ENCODE results near the gene SCNN1A. TPM values are rescaled to one million over a fixed set of nuclear protein-coding genes. Genes with fewer than 3 reads are reported as not detected.

SCNN1A gene
- total RNA-seq, 6 donors from 2014 or later = 153 to 594 (median 346) TPM

- Histone ChIP-seq H3K36me3 (peaks cover 0 to 44% (median 28%) of the 10 kb centered on the region in 4 donors), H3K27me3 (no peaks in the 10 kb centered on the region), H3K4me3 (no peak overlapping the region), H3K27ac (peak overlapping the region in 1 of 4 donors; percentile 50), H3K4me1 (peaks cover 11 to 29% (median 15%) of the 10 kb centered on the region in 4 donors), H3K9me3 (no peaks in the 10 kb centered on the region)
- TF ChIP-seq EP300 (IDR thresholded peaks at IDR 0.05) (no peak), CTCF (IDR thresholded peaks at IDR 0.05) (no peak), POLR2AphosphoS5 (IDR thresholded peaks at IDR 0.05) (no peak), POLR2A (IDR thresholded peaks at IDR 0.05) (no peak)
- 85 to 86% methylated on average over 5 to 7 of the region's 7 CpGs for whole genome bisulfite sequencing, 2 donors
- DNase-seq = no peak
- no peak for ATAC-seq (ENCODE audit: low FRiP score in 2 of 2)
These were observed 17.7 kb upstream of the SCNN1A start for GRCh38 chr12:6393109-6393508.

- Histone ChIP-seq H3K9me3 (no peaks in the 10 kb centered on the region), H3K4me1 (peaks cover 11 to 35% (median 18%) of the 10 kb centered on the region in 4 donors), H3K27me3 (no peaks in the 10 kb centered on the region), H3K27ac (peak overlapping the region in 3 of 4 donors; percentile 50 to 67 (median 59)), H3K4me3 (no peak overlapping the region), H3K36me3 (peaks cover 0 to 50% (median 33%) of the 10 kb centered on the region in 4 donors)
- 20 to 26% methylated on average over 6 of the region's 6 CpGs for WGBS, 2 donors
- ATAC-seq (ENCODE audit: low FRiP score in 2 of 2) (peak; percentile 48 to 77), DNase-seq (peak in 1 of 2 donors; percentile 83)
- TF ChIP-seq EP300 (IDR thresholded peaks at IDR 0.05) = no peak
- no peak for TF ChIP-seq POLR2AphosphoS5 (IDR thresholded peaks at IDR 0.05)
- no peak for TF ChIP-seq CTCF (IDR thresholded peaks at IDR 0.05)
- TF ChIP-seq POLR2A (IDR thresholded peaks at IDR 0.05) = peak in 2 of 4 donors; percentile 12 to 23
These were observed 17.1 kb upstream of the SCNN1A start for GRCh38 chr12:6392504-6392903.

GRCh38 chr12:6391013-6391412 lies 15.7 kb upstream of the SCNN1A start:
- Histone ChIP-seq H3K4me1 (peaks cover 19 to 49% (median 25%) of the 10 kb centered on the region in 4 donors), H3K36me3 (peaks cover 0 to 65% (median 40%) of the 10 kb centered on the region in 4 donors), H3K27ac (peak overlapping the region in 1 of 4 donors; percentile 23), H3K4me3 (no peak overlapping the region), H3K27me3 (no peaks in the 10 kb centered on the region), H3K9me3 (no peaks in the 10 kb centered on the region)
- no peak for DNase-seq
- TF ChIP-seq POLR2A (IDR thresholded peaks at IDR 0.05) (no peak), POLR2AphosphoS5 (IDR thresholded peaks at IDR 0.05) (no peak), EP300 (IDR thresholded peaks at IDR 0.05) (no peak), CTCF (IDR thresholded peaks at IDR 0.05) (no peak)
- ATAC-seq (ENCODE audit: low FRiP score in 2 of 2) = peak in 1 of 2 donors; percentile 7
- 90 to 91% methylated on average over 15 to 16 of the region's 17 CpGs for WGBS, 2 donors

GRCh38 chr12:6390084-6390799 lies 14.9 kb upstream of the SCNN1A start:
- DNase-seq (no peak), ATAC-seq (ENCODE audit: low FRiP score in 2 of 2) (no peak)
- WGBS, 2 donors = 83 to 88% methylated on average over 14 to 15 of the region's 15 CpGs
- Histone ChIP-seq H3K27me3 (no peaks in the 10 kb centered on the region), H3K27ac (peak overlapping the region in 2 of 4 donors; percentile 10 to 11), H3K4me3 (no peak overlapping the region), H3K9me3 (no peaks in the 10 kb centered on the region), H3K36me3 (peaks cover 0 to 68% (median 41%) of the 10 kb centered on the region in 4 donors), H3K4me1 (peaks cover 24 to 57% (median 30%) of the 10 kb centered on the region in 4 donors)
- TF ChIP-seq CTCF (IDR thresholded peaks at IDR 0.05) (no peak), POLR2A (IDR thresholded peaks at IDR 0.05) (no peak), POLR2AphosphoS5 (IDR thresholded peaks at IDR 0.05) (no peak), EP300 (IDR thresholded peaks at IDR 0.05) (no peak)

Measured in upper lobe of left lung (tissue), 6 donors.